ENCODE data around the gene C2CD2L. TPM values are rescaled to one million over a fixed set of nuclear protein-coding genes. Genes with fewer than 3 reads are reported as not detected.

The C2CD2L gene
- total RNA-seq, 1 experiment from 2014 or later, result 7.8 TPM

Other genes with a start within 250 kb of the C2CD2L start
- gene CXCR5, start 223.5 kb upstream of the C2CD2L start, total RNA-seq (2022), result not detected in 2 replicates
- 57.9 and 68.4 TPM in 2 replicates for gene BCL9L, start 181.4 kb upstream of the C2CD2L start, total RNA-seq (2022)
- 3.5 and 5.2 TPM in 2 replicates for gene UPK2, start 151.0 kb upstream of the C2CD2L start, total RNA-seq (2022)
- not detected in 2 replicates for gene FOXR1, start 135.6 kb upstream of the C2CD2L start, total RNA-seq (2022)
- gene CENATAC, start 109.2 kb upstream of the C2CD2L start, total RNA-seq (2022), result 43.0 and 46.9 TPM in 2 replicates
- gene RPS25, start 89.0 kb upstream of the C2CD2L start, total RNA-seq (2022), result 471 and 510 TPM in 2 replicates
- gene TRAPPC4, start 88.6 kb upstream of the C2CD2L start, total RNA-seq (2022), result 42.0 and 43.9 TPM in 2 replicates
- gene SLC37A4, start 76.5 kb upstream of the C2CD2L start, total RNA-seq (2022), result 21.2 and 24.6 TPM in 2 replicates
- gene HYOU1, start 50.1 kb upstream of the C2CD2L start, total RNA-seq (2022), result 180 and 181 TPM in 2 replicates
- gene VPS11, start 39.5 kb upstream of the C2CD2L start, total RNA-seq (2022), result 15.1 and 15.8 TPM in 2 replicates
- 35.2 and 39.6 TPM in 2 replicates for gene HMBS, start 22.5 kb upstream of the C2CD2L start, total RNA-seq (2022)
- gene DPAGT1, start 5.5 kb upstream of the C2CD2L start, total RNA-seq (2022), result 46.7 and 47.6 TPM in 2 replicates
- 21.8 and 22.6 TPM in 2 replicates for gene HINFP, start 14.2 kb downstream of the C2CD2L start, total RNA-seq (2022)
- gene ABCG4, start 41.7 kb downstream of the C2CD2L start, total RNA-seq (2022), result not detected in 2 replicates
- 5.5 and 6.7 TPM in 2 replicates for gene NLRX1, start 61.4 kb downstream of the C2CD2L start, total RNA-seq (2022)
- gene NHERF4, start 78.1 kb downstream of the C2CD2L start, total RNA-seq (2022), result 0.15 TPM in 1 of 2 replicates, not detected in the other
- gene CBL, start 99.0 kb downstream of the C2CD2L start, total RNA-seq (2022), result 14.2 and 15.9 TPM in 2 replicates
- gene MCAM, start 209.8 kb downstream of the C2CD2L start, total RNA-seq (2022), result 11.1 and 25.1 TPM in 2 replicates
- 31.8 and 35.0 TPM in 2 replicates for gene RNF26, start 227.2 kb downstream of the C2CD2L start, total RNA-seq (2022)
- gene C1QTNF5, start 233.5 kb downstream of the C2CD2L start, total RNA-seq (2022), result not detected in 2 replicates
- gene MFRP, start 239.4 kb downstream of the C2CD2L start, total RNA-seq (2022), result not detected in 2 replicates